Measurements from ENCODE around the gene DYNLT2. TPM values are rescaled to one million over a fixed set of nuclear protein-coding genes. Genes with fewer than 3 reads are reported as not detected.

DYNLT2 gene
- total and polyA plus RNA-seq, 2 of the 13 experiments (the other 11 are each of a cell fraction or from before 2014, with no cell fraction given), result 2.1 to 4.3 TPM

DNA sequence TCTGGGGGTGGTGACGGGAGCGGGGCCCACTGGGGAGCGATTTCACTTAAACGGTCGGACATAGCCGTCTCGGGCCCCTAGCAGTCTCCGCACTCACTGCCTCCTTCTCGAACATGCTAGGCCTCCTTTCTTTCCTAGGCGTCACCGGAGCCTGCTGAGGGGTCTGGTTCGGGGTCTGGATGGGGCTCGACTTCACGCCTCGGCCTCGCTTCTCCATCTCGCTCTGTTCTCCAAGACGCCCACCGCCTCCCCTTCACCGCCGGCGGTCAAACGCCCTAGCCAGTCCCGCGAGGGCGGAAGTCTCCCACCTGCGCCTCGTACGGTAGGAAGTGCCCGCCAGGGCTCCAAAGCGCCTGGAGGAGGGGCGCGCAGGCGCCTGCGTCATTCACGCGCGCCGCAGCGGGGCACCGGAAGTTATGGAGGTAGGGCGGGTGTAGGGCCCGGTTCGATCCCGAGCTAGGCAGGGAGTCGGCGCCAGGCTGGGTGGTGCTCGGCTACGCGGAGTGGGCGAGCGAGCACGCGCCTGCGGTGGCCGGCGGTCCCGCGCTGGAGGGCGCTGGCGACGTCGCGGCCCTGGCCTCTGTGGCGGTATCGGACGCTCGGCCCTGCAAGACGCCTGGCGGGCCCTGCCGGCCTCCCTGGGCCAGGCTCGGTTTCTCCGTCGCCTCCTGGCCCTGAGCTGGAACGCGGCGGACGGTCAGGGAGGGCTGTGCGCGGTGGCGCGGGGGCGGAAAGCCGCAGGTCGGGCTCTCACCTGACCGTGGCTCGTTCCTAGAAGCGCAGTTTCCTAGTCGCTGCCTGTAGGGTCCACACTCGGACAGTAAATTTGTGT is at the start of gene DYNLT2, which contains the start of gene ERMARD (continued):
- TF ChIP-seq, protein P1, sequence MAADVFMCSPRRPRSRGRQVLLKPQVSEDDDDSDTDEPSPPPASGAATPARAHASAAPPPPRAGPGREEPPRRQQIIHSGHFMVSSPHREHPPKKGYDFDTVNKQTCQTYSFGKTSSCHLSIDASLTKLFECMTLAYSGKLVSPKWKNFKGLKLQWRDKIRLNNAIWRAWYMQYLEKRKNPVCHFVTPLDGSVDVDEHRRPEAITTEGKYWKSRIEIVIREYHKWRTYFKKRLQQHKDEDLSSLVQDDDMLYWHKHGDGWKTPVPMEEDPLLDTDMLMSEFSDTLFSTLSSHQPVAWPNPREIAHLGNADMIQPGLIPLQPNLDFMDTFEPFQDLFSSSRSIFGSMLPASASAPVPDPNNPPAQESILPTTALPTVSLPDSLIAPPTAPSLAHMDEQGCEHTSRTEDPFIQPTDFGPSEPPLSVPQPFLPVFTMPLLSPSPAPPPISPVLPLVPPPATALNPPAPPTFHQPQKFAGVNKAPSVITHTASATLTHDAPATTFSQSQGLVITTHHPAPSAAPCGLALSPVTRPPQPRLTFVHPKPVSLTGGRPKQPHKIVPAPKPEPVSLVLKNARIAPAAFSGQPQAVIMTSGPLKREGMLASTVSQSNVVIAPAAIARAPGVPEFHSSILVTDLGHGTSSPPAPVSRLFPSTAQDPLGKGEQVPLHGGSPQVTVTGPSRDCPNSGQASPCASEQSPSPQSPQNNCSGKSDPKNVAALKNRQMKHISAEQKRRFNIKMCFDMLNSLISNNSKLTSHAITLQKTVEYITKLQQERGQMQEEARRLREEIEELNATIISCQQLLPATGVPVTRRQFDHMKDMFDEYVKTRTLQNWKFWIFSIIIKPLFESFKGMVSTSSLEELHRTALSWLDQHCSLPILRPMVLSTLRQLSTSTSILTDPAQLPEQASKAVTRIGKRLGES (CRISPR knock-in tag; IDR thresholded peaks at IDR 0.05; ENCODE audit: borderline replicate concordance), result no peak
- TF ChIP-seq ZNF562 (CRISPR knock-in tag; IDR thresholded peaks at IDR 0.05; ENCODE audit: borderline replicate concordance) (no peak), ZNF652 (CRISPR knock-in tag; IDR thresholded peaks at IDR 0.05; ENCODE audit: borderline replicate concordance, low read depth) (0 out of 2 replicates have a peak, but pooled peaks have one; percentile 26), ZFP36 (IDR thresholded peaks at IDR 0.05; ENCODE audit: borderline replicate concordance, low read depth, low read length, partially characterized antibody) (no peak), KLF9 (CRISPR knock-in tag; IDR thresholded peaks at IDR 0.05; ENCODE audit: low read depth) (peak; percentile 75; the same call in 1 of the 2 replicates), SMARCC2 (IDR thresholded peaks at IDR 0.05) (no peak), FIP1L1 (IDR thresholded peaks at IDR 0.05; ENCODE audit: borderline replicate concordance, insufficient read depth, low read depth, low read length) (peak; percentile 60; the same call in 1 of the 2 replicates), EEA1 (CRISPR knock-in tag; IDR thresholded peaks at IDR 0.05; ENCODE audit: borderline replicate concordance) (peak; percentile 93), ZFP62 (CRISPR knock-in tag; IDR thresholded peaks at IDR 0.05) (peak; percentile 75; the same call in 1 of the 2 replicates), SRSF9 (IDR thresholded peaks at IDR 0.05; ENCODE audit: borderline replicate concordance, insufficient read depth, low read depth, low read length, poor library complexity, severe bottlenecking) (no peak), XRCC5 (optimal IDR thresholded peaks at IDR 0.05; ENCODE audit: low read length) (peak; percentile 89), ATF1 (CRISPR knock-in tag; IDR thresholded peaks at IDR 0.05) (peak; percentile 98), NFKB2 (CRISPR knock-in tag; IDR thresholded peaks at IDR 0.05; ENCODE audit: borderline replicate concordance) (peak; percentile 98; the same call in 1 of the 2 replicates), ISL2 (CRISPR knock-in tag; IDR thresholded peaks at IDR 0.05) (peak; percentile 79; the same call in 1 of the 2 replicates), TSC22D2 (CRISPR knock-in tag; IDR thresholded peaks at IDR 0.05; ENCODE audit: borderline replicate concordance) (peak; percentile 88; the same call in 1 of the 2 replicates)
- TF ChIP-seq, protein P2, sequence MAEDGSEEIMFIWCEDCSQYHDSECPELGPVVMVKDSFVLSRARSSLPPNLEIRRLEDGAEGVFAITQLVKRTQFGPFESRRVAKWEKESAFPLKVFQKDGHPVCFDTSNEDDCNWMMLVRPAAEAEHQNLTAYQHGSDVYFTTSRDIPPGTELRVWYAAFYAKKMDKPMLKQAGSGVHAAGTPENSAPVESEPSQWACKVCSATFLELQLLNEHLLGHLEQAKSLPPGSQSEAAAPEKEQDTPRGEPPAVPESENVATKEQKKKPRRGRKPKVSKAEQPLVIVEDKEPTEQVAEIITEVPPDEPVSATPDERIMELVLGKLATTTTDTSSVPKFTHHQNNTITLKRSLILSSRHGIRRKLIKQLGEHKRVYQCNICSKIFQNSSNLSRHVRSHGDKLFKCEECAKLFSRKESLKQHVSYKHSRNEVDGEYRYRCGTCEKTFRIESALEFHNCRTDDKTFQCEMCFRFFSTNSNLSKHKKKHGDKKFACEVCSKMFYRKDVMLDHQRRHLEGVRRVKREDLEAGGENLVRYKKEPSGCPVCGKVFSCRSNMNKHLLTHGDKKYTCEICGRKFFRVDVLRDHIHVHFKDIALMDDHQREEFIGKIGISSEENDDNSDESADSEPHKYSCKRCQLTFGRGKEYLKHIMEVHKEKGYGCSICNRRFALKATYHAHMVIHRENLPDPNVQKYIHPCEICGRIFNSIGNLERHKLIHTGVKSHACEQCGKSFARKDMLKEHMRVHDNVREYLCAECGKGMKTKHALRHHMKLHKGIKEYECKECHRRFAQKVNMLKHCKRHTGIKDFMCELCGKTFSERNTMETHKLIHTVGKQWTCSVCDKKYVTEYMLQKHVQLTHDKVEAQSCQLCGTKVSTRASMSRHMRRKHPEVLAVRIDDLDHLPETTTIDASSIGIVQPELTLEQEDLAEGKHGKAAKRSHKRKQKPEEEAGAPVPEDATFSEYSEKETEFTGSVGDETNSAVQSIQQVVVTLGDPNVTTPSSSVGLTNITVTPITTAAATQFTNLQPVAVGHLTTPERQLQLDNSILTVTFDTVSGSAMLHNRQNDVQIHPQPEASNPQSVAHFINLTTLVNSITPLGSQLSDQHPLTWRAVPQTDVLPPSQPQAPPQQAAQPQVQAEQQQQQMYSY (CRISPR knock-in tag; IDR thresholded peaks at IDR 0.05), result peak; percentile 83; the same call in 1 of the 2 replicates

All from HepG2 (cell line).